IMR-90 (cell line): ENCODE measurements around the gene TRAFD1. TPM values are rescaled to one million over a fixed set of nuclear protein-coding genes. Genes with fewer than 3 reads are reported as not detected.

Experiments used
- ATAC-seq: fragments of 200-7000 bp; cut with Tn5 transposase; 2 replicates; pipeline ENCODE4 v1.9.1; 2020; ENCODE audit warnings: low read depth, mild to moderate bottlenecking, moderate library complexity
- BruUV-seq: library from RNA; stranded (reverse); fragments of 400-500 nt; replicated peaks from 2 replicates; lab custom pipeline; 2021; lab: Mats Ljungman, UMichigan
- CTCF ChIA-PET: fragments of 300-600 bp; formaldehyde crosslinking; extraction: SDS; loops from one replicate; lab custom pipeline; 2021; ENCODE audit warnings: antibody characterized with exemption; lab: Yijun Ruan, JAX
- POLR2A ChIA-PET: fragments of 300-600 bp; sonication (Branson Sonifier 250); formaldehyde crosslinking; loops from one replicate; lab custom pipeline; 2022; ENCODE audit warnings: antibody characterized with exemption; ENCODE audit not compliant: unreplicated experiment; lab: Charles Lee
- DNase-seq: peaks from one replicate; pipeline ENCODE4 v3.0.0; 2013
- H2AFZ ChIP-seq: replicated peaks from 2 replicates; pipeline ENCODE3; 2013; ENCODE audit warnings: low read length, mild to moderate bottlenecking; ENCODE audit not compliant: poor library complexity
- H2AK5ac ChIP-seq: 2 replicates; pipeline ENCODE4 v1.6.1; 2013; ENCODE audit warnings: low read depth, low read length, inconsistent platforms
- H2AK9ac ChIP-seq: replicated peaks from 2 replicates; pipeline ENCODE3; 2013; ENCODE audit warnings: mild to moderate bottlenecking, low read depth, low read length, moderate library complexity; ENCODE audit not compliant: poor library complexity
- H2BK120ac ChIP-seq: 2 replicates; pipeline ENCODE4 v1.6.1; 2013; ENCODE audit warnings: low read depth, low read length, inconsistent platforms
- H2BK15ac ChIP-seq: 3 replicates; pipeline ENCODE4 v1.6.1; 2013; ENCODE audit warnings: low read depth, low read length, inconsistent platforms
- H2BK20ac ChIP-seq: 2 replicates; pipeline ENCODE4 v1.6.1; 2013; ENCODE audit warnings: low read depth, mild to moderate bottlenecking, inconsistent platforms, low read length, moderate library complexity
- H2BK5ac ChIP-seq: 2 replicates; pipeline ENCODE4 v1.6.1; 2013; ENCODE audit warnings: mild to moderate bottlenecking, low read depth, low read length, inconsistent platforms; ENCODE audit not compliant: poor library complexity, severe bottlenecking
- H3K14ac ChIP-seq: replicated peaks from 2 replicates; pipeline ENCODE4 v1.6.1; 2013; ENCODE audit warnings: low read depth, low read length, inconsistent platforms
- H3K18ac ChIP-seq: 2 replicates; pipeline ENCODE4 v1.6.1; 2013; ENCODE audit warnings: low read depth, low read length, control low read depth
- H3K23ac ChIP-seq: 2 replicates; pipeline ENCODE4 v1.6.1; 2013; ENCODE audit warnings: low read depth, low read length, inconsistent platforms
- H3K27ac ChIP-seq: 2 replicates; pipeline ENCODE4 v1.5.1; 2013; ENCODE audit warnings: mild to moderate bottlenecking, control low read depth, low read length; ENCODE audit not compliant: insufficient read depth
- H3K27me3 ChIP-seq: 2 replicates; pipeline ENCODE4 v1.6.1; 2013; ENCODE audit warnings: low read length; ENCODE audit not compliant: control insufficient read depth, insufficient read depth
- H3K36me3 ChIP-seq: 2 replicates; pipeline ENCODE4 v1.6.1; 2013; ENCODE audit warnings: low read length, mixed read lengths; ENCODE audit not compliant: control insufficient read depth, insufficient read depth
- H3K4ac ChIP-seq: 2 replicates; pipeline ENCODE4 v1.6.1; 2013; ENCODE audit warnings: low read depth, low read length, inconsistent platforms
- H3K4me1 ChIP-seq: 2 replicates; pipeline ENCODE4 v1.6.1; 2013; ENCODE audit warnings: low read length, mixed read lengths; ENCODE audit not compliant: control insufficient read depth, insufficient read depth
- H3K4me2 ChIP-seq: 2 replicates; pipeline ENCODE4 v1.6.1; 2013; ENCODE audit warnings: low read depth, mild to moderate bottlenecking, control low read depth, low read length, moderate library complexity
- H3K4me3 ChIP-seq: 2 replicates; pipeline ENCODE4 v1.5.1; 2013; ENCODE audit warnings: low read depth, mild to moderate bottlenecking, control low read depth, low read length, moderate library complexity; ENCODE audit not compliant: insufficient read depth
- H3K56ac ChIP-seq: 2 replicates; pipeline ENCODE4 v1.6.1; 2013; ENCODE audit warnings: low read length, inconsistent platforms; ENCODE audit not compliant: insufficient read depth; ENCODE audit errors: extremely low read depth
- H3K79me1 ChIP-seq, 2 experiments: 2 replicates each; pipeline ENCODE4 v1.6.1; 2013; ENCODE audit warnings: low read length in 2 of 2, inconsistent platforms in 1 of 2, low read depth in 1 of 2
- H3K9ac ChIP-seq: 2 replicates; pipeline ENCODE4 v1.6.1; 2013; ENCODE audit warnings: low read depth, low read length, control low read depth
- H3K9me1 ChIP-seq: 2 replicates; pipeline ENCODE4 v1.6.1; 2013; ENCODE audit warnings: low read length, inconsistent platforms; ENCODE audit not compliant: insufficient read depth
- H3K9me3 ChIP-seq: 2 replicates; pipeline ENCODE4 v1.6.1; 2013; ENCODE audit warnings: low read length; ENCODE audit not compliant: control insufficient read depth, insufficient read depth
- H4K20me1 ChIP-seq: 2 replicates; pipeline ENCODE4 v1.6.1; 2013; ENCODE audit warnings: low read length, inconsistent platforms; ENCODE audit not compliant: insufficient read depth
- H4K5ac ChIP-seq: 2 replicates; pipeline ENCODE4 v1.6.1; 2013; ENCODE audit warnings: mild to moderate bottlenecking, low read depth, low read length, control low read depth
- H4K8ac ChIP-seq, 2 experiments: 2 replicates each; pipeline ENCODE4 v1.6.1; 2013; ENCODE audit warnings: low read depth in 2 of 2, low read length in 2 of 2, control low read depth in 1 of 2, inconsistent platforms in 1 of 2
- H4K91ac ChIP-seq: 2 replicates; pipeline ENCODE4 v1.6.1; 2013; ENCODE audit warnings: low read depth, low read length, inconsistent platforms; ENCODE audit not compliant: insufficient read depth
- CHD1 ChIP-seq: IDR thresholded peaks from 2 replicates; pipeline ENCODE4 v1.6.1; 2012; ENCODE audit warnings: low read depth, low read length, improper control_type of control experiment
- POLR2A ChIP-seq: IDR thresholded peaks from 2 replicates; pipeline ENCODE4 v1.6.1; 2012; ENCODE audit warnings: mild to moderate bottlenecking, low read depth, low read length
- RAD21 ChIP-seq: IDR thresholded peaks from 2 replicates; pipeline ENCODE4 v1.6.1; 2012; ENCODE audit warnings: low read length, improper control_type of control experiment
- SMC3 ChIP-seq: fragments of 150-350 bp; IDR thresholded peaks from 2 replicates; pipeline ENCODE4 v1.6.1; 2016; ENCODE audit warnings: low read depth, mild to moderate bottlenecking, antibody characterized with exemption, low read length, moderate library complexity
- WGBS, 2 experiments: methylation state at CpG; one replicate each; pipeline versions ENCODE4 v1.1.5 to v1.1.7; 2013; ENCODE audit warnings: missing lambda C conversion rate in 2 of 2; ENCODE audit not compliant: insufficient read length in 1 of 2; ENCODE audit errors: extremely low coverage in 2 of 2; 5-methylcytosine and 5-hydroxymethylcytosine counted together
- dilution Hi-C: fragments of 300-500 bp; cut with HindIII; formaldehyde crosslinking; loops from one replicate; pipeline ENCODE4 v1.14.3; 2018; ENCODE audit warnings: low sequenced_read_pairs; ENCODE audit not compliant: unreplicated experiment
- in situ Hi-C: fragments of 300-500 bp; cut with MboI; formaldehyde crosslinking; loops from 3 replicates; pipeline ENCODE4 v1.14.3; 2019; ENCODE audit warnings: low sequenced_read_pairs, inconsistent platforms, mixed read lengths
- intact Hi-C: fragments of 100-400 bp; cut with micrococcal nuclease; formaldehyde crosslinking; loops from 2 replicates; pipeline ENCODE4 v1.10.0; 2022
- polyA plus RNA-seq, 3 experiments: library from polyadenylated mRNA; depleted of rRNA; stranded (reverse); fragments of >200 nt; gene quantifications; 2 replicates each; pipeline ENCODE4 v1.2.3, GENCODE V29; 2012; ENCODE audit warnings: low replicate concordance in 1 of 3
- total RNA-seq: library from RNA; depleted of rRNA; stranded (reverse); fragments of >200 nt; gene quantifications from 2 replicates; pipeline ENCODE4 v1.2.3, GENCODE V29; 2012
- TF ChIP-seq, protein P1 (sequence below): fragments of 150-350 bp; IDR thresholded peaks from 2 replicates; pipeline ENCODE4 v1.6.1; 2016; ENCODE audit warnings: low read depth, mild to moderate bottlenecking, low read length, moderate library complexity, borderline replicate concordance

Gene TRAFD1
- total and polyA plus RNA-seq, 2 of the 4 experiments (the other 2 are of a cell fraction) = 41.3 to 70.4 TPM

DNA sequence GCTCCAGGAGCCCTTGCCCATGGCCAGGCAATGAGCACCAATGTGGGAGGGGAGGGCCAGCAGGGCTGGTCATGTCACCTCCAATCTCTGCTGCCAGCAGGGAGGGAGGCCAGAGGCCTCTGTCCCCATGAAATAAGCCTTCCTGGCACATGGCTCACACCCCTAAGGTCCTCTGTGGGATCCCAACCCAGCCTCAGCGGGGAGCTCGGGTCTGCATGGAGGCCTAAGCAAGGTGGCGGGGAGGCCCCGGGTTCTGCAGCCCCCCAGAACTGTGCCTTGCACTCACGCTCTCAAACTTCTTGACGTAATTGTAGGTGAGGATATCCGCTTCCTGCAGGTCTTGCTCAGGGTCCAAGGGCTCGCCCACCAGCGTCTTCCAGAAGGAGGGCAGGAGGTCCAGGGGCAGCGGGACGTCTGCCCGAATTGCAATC, 41.7 kb downstream of the TRAFD1 start:
- no CpG with 5 or more reads among the region's 12 CpGs for WGBS, 2 experiments
- CTCF ChIA-PET = interaction anchor here (0.7 kb wide), 1 partner anchor 220 kb away, joined by 3 read pairs; no protein-coding TSS in a partner anchor

More for the DNA sequence above, 41.7 kb downstream of the TRAFD1 start:
- Histone ChIP-seq H2BK5ac (no peak overlapping the region), H3K4ac (no peak overlapping the region), H3K4me3 (no peak overlapping the region), H3K79me1 (no peaks in the 10 kb centered on the region), H3K9me3 (no peaks in the 10 kb centered on the region), H3K27me3 (no peaks in the 10 kb centered on the region), H3K18ac (no peak overlapping the region), H2AFZ (no peak overlapping the region), H2BK20ac (no peak overlapping the region), H2AK9ac (no peak overlapping the region), H3K4me2 (no peak overlapping the region), H3K4me1 (no peaks in the 10 kb centered on the region), H3K9ac (no peak overlapping the region), H2AK5ac (no peak overlapping the region), H4K8ac (no peak overlapping the region), H4K20me1 (no peaks in the 10 kb centered on the region), H4K91ac (no peak overlapping the region), H3K14ac (no peak overlapping the region), H3K23ac (no peak overlapping the region), H3K9me1 (0 out of 2 replicates have a peak, but pooled peaks cover 4% of the 10 kb centered on the region), H2BK120ac (no peak overlapping the region), H3K56ac (no peak overlapping the region), H2BK15ac (no peak overlapping the region), H4K5ac (no peak overlapping the region), H3K27ac (no peak overlapping the region), H3K36me3 (peaks cover 35% of the 10 kb centered on the region)
- dilution Hi-C loops (no loop called here), in situ Hi-C loops (no loop called here), intact Hi-C loops (no loop called here)
- no peak for TF ChIP-seq POLR2A
- TF ChIP-seq, protein P1, sequence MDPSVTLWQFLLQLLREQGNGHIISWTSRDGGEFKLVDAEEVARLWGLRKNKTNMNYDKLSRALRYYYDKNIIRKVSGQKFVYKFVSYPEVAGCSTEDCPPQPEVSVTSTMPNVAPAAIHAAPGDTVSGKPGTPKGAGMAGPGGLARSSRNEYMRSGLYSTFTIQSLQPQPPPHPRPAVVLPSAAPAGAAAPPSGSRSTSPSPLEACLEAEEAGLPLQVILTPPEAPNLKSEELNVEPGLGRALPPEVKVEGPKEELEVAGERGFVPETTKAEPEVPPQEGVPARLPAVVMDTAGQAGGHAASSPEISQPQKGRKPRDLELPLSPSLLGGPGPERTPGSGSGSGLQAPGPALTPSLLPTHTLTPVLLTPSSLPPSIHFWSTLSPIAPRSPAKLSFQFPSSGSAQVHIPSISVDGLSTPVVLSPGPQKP = no peak
- TF ChIP-seq RAD21 = no peak
- TF ChIP-seq SMC3 = no peak
- no peak for TF ChIP-seq CHD1
- DNase-seq (no peak), ATAC-seq (no peak)
- no TSS peak for BruUV-seq
- POLR2A ChIA-PET = no interaction called here
